Inflammatory macrophage treated with lipopolysaccharide for 4 hours (primary cell): ENCODE data around the gene KIF4B.

ENCODE experiments used
- DNase-seq: peaks from one replicate; pipeline ENCODE4 v3.0.0-alpha.2; 2020

The KIF4B gene

GRCh38 chr5:155056644-155057269 is 43.2 kb downstream of the KIF4B start:
- DNase-seq, result no peak

- no peak for DNase-seq
These were observed 44.1 kb downstream of the KIF4B start for GRCh38 chr5:155057626-155058025.

- DNase-seq, result no peak
These were observed 51.0 kb downstream of the KIF4B start for GRCh38 chr5:155064580-155064979.

DNA sequence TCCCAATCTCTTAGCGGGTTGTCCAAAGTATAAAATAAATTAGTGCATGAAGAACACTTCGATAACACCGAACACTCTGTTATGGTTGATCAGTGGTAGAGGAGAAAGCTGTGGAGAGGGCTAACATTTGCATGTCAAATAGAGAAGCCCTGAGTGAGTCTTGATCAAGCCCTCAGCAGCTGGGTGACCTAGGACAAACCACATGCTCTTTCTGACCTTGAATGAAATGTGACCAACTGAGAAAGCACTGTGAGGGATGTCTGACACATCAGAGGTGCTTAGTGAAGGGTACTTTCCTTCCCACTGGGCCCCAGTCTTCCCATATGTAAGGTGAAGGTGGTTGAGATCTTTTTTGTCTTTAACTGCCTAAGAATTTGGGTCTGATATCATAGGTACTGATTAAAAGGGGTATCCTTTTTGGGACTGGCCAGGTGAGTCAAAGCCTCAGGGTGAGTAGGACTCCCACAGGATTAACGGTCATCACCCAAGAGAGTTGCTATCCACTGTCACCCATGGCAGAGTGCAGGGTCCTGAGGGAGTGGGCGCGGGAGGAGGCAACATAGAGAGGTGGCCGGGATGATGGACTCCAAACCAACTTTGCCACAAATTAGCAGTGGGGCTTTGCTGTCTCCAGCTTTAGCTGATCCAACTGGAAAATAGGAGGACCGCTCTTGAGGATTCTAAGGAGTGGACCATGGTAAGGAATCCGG is 53.5 kb downstream of the KIF4B start:
- no peak for DNase-seq
